Adipocyte (in vitro differentiated cells): ENCODE data around the gene ANO10.
A peak's percentile ranks its signal among the peaks of the same experiment; 100 is the strongest.
"Not testable (repeated sequence)": the region's sequence is repeated elsewhere in the genome, so short reads cannot be mapped to it uniquely, and the experiment has no call there.

Source experiments
- DNase-seq: peaks from one replicate; pipeline ENCODE4 v3.0.0-alpha.2; 2015; ENCODE audit warnings: low read depth
- H3K27me3 ChIP-seq: replicated peaks from 2 replicates; pipeline ENCODE4 v1.7.0; 2013; ENCODE audit warnings: mild to moderate bottlenecking, low read length, moderate library complexity; ENCODE audit not compliant: control insufficient read depth, insufficient read depth
- H3K36me3 ChIP-seq: 2 replicates; pipeline ENCODE4 v1.7.0; 2013; ENCODE audit warnings: low read length, mild to moderate bottlenecking, moderate library complexity; ENCODE audit not compliant: control insufficient read depth, insufficient read depth, severe bottlenecking
- H3K4me1 ChIP-seq: 2 replicates; pipeline ENCODE4 v1.7.0; 2013; ENCODE audit warnings: mild to moderate bottlenecking, low read length, moderate library complexity; ENCODE audit not compliant: control insufficient read depth, insufficient read depth
- H3K4me3 ChIP-seq: 2 replicates; pipeline ENCODE4 v1.7.0; 2013; ENCODE audit warnings: mild to moderate bottlenecking, low read length, moderate library complexity
- H3K9ac ChIP-seq: 2 replicates; pipeline ENCODE4 v1.7.0; 2013; ENCODE audit warnings: mild to moderate bottlenecking, low read length, moderate library complexity
- H3K9me3 ChIP-seq: 2 replicates; pipeline ENCODE4 v1.7.0; 2013; ENCODE audit warnings: mild to moderate bottlenecking, low read length, moderate library complexity; ENCODE audit not compliant: control insufficient read depth

ANO10 gene

DNA sequence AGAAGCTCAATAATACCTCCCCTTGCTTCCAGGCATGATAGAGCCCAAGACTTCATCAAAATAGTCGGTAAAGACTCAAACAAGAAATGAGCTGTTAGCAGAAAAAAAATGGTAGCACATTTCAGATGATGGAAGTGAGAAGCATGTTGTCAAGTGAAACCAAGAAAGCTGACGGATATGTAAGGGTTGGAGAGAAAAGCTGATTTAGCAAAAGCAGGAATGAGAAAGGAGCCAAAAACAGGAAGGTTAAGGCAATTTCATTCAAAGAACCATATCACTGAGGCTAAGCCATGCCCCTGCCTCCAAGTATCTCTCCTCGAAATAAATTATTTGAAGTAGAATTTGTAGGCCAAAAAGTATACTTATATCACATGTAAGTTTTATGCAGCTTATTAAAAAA is 88.8 kb downstream of the ANO10 start:
- Histone ChIP-seq H3K9ac (no peak overlapping the region), H3K4me3 (no peak overlapping the region), H3K36me3 (no peaks in the 10 kb centered on the region), H3K27me3 (no peaks in the 10 kb centered on the region), H3K9me3 (peaks cover 9% of the 10 kb centered on the region), H3K4me1 (peaks cover 4% of the 10 kb centered on the region)
- no peak for DNase-seq

DNA sequence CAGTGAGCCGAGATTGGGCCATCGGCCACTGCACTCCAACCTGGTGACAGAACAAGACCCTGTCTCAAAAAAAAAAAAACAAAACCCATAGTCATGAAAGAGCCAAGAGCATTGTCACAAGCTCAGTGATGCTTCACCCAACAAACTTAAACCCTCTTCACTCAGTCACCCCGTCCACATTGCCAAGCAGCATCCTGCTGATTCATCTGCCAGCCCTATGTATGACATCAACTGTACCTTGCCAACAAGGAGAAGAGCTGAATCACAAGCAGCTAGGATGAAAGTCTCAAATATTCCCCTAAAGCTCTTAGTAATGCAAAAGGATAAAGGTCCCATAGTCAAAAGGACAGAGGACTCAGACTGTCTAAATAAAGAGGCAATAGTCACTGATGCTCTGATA is 90.0 kb downstream of the ANO10 start:
- no peaks in the 10 kb centered on the region for H3K27me3 ChIP-seq
- peaks cover 9% of the 10 kb centered on the region for H3K9me3 ChIP-seq
- H3K36me3 ChIP-seq, result no peaks in the 10 kb centered on the region
- H3K9ac ChIP-seq, result no peak overlapping the region
- no peak overlapping the region for H3K4me3 ChIP-seq
- DNase-seq, result peak; percentile 50
- H3K4me1 ChIP-seq, result peaks cover 6% of the 10 kb centered on the region

DNA sequence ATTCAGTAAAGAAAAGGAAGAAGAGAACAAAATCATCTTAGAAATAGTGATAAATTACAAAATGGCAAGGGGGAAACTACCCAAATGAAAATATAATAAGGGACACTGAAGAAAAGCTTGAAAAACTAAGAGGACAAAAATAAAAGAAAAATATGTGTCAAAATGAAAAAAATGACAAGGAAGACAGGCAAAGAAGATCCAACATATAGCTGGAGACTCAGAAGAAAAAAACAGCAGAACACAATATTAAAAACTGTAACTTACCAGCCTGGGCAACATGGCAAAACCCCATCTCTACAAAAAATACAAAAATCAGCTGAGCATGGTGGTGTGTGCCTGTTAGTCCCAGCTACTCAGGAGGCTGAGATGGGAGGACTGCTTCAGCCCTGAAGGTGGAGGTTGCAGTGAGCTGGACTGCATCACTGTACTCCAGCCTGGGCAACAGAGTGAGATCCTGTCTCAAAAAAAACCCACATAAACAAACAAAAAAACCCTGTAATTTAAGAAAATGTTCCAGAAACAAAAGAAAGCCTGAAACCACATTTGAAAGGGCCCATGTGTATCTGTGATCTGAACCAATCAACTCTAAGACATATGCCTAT is 93.2 kb downstream of the ANO10 start:
- peaks cover 6% of the 10 kb centered on the region for H3K4me1 ChIP-seq
- no peaks in the 10 kb centered on the region for H3K36me3 ChIP-seq
- DNase-seq, result no peak
- H3K27me3 ChIP-seq, result no peaks in the 10 kb centered on the region
- no peak overlapping the region for H3K9ac ChIP-seq
- H3K9me3 ChIP-seq, result peaks cover 9% of the 10 kb centered on the region
- H3K4me3 ChIP-seq, result no peak overlapping the region

DNA sequence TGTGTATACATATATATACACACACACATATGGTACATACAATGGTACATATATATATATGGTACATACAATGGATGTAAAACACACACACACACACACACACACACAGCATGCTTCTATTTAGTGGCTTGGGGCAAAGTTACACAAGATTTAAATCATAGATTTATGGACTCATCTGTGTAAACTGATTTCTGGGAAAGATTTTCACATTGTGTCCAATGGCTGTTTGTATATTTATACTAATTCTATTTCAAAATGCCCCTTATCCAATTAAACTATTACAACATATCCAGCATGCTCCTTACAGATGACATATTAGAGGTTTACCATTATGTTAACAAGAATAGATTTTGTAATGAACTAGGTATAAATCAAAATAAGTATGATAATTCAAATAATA is 94.9 kb downstream of the ANO10 start:
- Histone ChIP-seq H3K9me3 (peaks cover 9% of the 10 kb centered on the region), H3K4me1 (peaks cover 4% of the 10 kb centered on the region), H3K9ac (no peak overlapping the region), H3K27me3 (no peaks in the 10 kb centered on the region), H3K4me3 (no peak overlapping the region), H3K36me3 (no peaks in the 10 kb centered on the region)
- DNase-seq, result peak; percentile 54

DNA sequence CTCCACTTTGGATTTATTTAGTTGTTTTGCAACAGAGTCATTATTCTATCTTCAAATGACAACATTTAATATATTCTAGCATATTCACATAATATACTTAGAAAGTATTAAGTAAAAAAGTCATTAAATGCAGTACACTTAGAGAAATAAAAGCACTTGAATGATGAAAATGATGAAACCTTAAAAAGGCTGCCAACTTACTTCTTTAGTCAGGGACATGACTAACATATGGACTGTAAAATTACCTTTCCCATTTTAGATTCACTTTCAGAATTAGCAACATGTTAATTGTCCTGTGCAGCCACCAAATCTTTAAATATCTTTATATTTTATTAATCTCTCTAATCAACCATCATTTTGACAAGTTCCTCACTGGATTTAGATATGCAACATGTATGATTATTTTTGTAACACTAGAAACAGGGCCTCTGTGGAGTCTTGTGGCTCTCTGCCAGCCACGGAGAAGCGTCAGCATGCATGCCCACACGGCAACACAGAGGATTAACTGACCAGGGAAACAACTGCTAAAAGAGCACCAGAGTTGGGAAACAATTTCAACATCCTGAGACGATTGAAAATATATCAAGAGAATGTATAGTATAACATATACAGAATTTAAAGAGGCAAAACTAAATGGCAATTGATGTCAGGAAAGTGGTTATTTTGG is 95.7 kb downstream of the ANO10 start:
- Histone ChIP-seq H3K4me3 (no peak overlapping the region), H3K27me3 (no peaks in the 10 kb centered on the region), H3K9ac (no peak overlapping the region), H3K4me1 (peaks cover 4% of the 10 kb centered on the region), H3K36me3 (peaks cover under 1% of the 10 kb centered on the region), H3K9me3 (peaks cover 9% of the 10 kb centered on the region)
- peak; percentile 25 for DNase-seq

DNA sequence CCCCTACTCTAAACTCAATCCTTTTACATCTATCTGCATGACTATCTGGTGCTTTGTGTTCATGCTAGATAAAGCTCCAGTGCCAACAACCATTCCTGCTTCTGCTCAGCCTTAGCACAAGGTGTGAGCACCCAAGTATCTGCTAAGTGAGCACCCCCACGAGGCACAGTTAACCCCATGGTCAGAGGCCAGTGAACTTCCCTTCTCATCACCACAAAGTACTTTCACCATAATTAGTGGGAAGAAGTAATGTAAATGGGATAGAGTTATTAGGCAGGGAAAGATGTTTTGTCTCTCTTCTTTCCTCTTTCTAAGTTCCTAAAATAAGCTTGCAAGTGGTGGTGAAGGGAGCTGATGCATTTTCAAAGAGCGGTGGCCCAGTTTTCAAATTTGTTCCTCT is 96.4 kb downstream of the ANO10 start:
- Histone ChIP-seq H3K4me3 (no peak overlapping the region), H3K36me3 (peaks cover 3% of the 10 kb centered on the region), H3K4me1 (peaks cover 4% of the 10 kb centered on the region), H3K9me3 (peaks cover 9% of the 10 kb centered on the region), H3K27me3 (no peaks in the 10 kb centered on the region), H3K9ac (no peak overlapping the region)
- no peak for DNase-seq

DNA sequence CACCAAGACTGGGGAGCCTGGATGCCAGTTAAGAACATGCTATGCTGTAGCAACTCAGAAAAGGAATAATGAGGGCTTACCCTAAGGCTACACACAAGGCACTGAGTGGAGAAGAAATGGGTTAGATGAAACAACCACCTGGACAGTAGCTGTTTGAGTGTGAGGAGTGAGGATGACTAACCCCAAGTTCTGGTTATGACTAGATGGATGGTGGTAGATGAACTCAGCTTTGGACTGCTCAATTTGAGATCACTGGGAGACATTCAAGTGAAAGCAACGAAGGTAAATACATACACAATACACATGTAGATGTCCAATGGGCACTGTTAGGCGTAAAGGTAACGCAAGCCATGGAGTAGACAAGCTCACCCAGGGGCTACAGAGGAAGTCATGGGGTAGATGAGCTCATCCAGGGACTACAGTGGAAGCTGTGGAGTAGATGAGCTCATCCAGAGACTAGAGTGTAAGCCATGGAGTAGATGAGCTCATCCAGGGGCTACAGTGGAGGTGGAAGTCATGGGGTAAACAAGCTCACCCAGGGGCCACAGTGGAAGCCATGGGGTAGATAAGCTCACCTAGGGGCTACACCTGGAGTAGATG is 98.3 kb downstream of the ANO10 start:
- H3K9ac ChIP-seq, result no peak overlapping the region
- DNase-seq, result no peak
- H3K4me3 ChIP-seq, result no peak overlapping the region
- peaks cover 4% of the 10 kb centered on the region for H3K4me1 ChIP-seq
- no peaks in the 10 kb centered on the region for H3K27me3 ChIP-seq
- H3K9me3 ChIP-seq, result peaks cover 6% of the 10 kb centered on the region
- H3K36me3 ChIP-seq, result peaks cover 6% of the 10 kb centered on the region

DNA sequence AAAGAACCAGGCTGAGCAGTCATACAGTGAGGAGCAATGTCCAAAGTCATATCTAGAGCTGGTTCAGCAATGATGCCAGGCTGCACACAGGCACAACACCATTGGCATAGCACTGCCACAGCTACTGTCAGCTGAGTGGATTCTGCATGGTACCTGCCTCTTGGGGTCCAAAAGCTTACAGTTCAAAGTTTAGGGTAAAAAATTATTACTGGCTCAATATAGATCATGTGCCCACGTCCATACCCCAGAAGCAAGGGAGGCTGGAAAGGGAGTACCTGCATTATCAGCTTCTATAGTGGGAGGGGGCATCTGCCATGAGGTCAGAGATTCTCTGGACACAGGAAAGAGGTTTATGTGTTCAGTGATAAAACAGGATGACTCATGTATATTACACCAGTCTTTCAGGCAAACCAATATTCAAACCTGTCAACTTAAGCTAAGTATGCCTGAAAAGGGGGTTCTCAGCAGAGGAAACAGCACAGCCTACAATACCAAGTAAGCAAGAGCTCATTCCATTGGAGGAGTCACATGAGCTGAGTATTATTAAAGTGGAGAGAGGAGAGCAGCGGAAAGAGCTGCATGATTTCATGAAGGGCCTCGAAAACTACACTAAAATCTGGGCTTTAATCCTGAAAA is 99.0 kb downstream of the ANO10 start:
- Histone ChIP-seq H3K4me3 (no peak overlapping the region), H3K27me3 (no peaks in the 10 kb centered on the region), H3K4me1 (peaks cover 4% of the 10 kb centered on the region), H3K36me3 (peaks cover 7% of the 10 kb centered on the region), H3K9me3 (no peaks in the 10 kb centered on the region), H3K9ac (no peak overlapping the region)
- no peak for DNase-seq

DNA sequence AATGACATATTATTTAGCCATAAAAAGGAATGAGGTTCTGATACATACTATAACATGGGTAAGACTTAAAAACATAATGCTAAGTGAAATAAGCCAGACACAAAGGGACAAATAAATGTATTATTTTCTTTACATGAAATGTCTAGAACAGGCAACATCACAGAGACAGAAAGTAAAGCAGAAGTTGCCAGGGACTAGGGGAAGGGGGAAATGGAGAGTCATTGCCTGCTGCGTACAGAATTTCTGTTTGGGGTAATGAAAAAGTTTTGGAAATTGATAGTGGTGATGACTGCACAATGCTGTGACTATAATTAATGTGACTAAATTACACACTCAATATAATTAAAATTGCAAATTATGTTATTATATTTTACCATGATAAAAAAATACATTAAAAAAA is 99.9 kb downstream of the ANO10 start:
- Histone ChIP-seq H3K4me1 (peaks cover 4% of the 10 kb centered on the region), H3K36me3 (peaks cover 13% of the 10 kb centered on the region), H3K9ac (no peak overlapping the region), H3K9me3 (no peaks in the 10 kb centered on the region), H3K4me3 (no peak overlapping the region), H3K27me3 (no peaks in the 10 kb centered on the region)
- no peak for DNase-seq

DNA sequence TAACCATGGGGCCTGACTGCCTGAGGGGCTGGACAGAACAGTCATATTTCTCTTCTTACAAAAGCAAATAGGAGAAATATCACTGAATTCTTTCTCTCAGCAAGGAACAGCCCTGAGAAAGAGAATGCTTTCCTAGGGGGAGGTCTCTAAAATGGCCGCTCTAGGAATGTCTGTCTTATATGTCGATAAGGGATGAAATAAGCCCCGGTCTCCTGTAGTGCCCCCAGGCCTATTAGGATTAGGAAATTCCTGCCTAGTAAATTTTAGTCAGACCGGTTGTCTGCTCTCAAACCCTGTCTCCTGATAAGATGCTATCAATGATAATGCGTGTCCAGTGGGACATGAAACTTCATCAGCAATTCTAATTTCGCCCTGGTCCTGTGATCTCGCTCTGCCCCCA is 103.3 kb downstream of the ANO10 start:
- not testable (repeated sequence) for H3K9me3 ChIP-seq, DNase-seq, H3K4me3 ChIP-seq, H3K9ac ChIP-seq, H3K4me1 ChIP-seq, H3K27me3 ChIP-seq
- H3K36me3 ChIP-seq, result peaks cover 13% of the 10 kb centered on the region

DNA sequence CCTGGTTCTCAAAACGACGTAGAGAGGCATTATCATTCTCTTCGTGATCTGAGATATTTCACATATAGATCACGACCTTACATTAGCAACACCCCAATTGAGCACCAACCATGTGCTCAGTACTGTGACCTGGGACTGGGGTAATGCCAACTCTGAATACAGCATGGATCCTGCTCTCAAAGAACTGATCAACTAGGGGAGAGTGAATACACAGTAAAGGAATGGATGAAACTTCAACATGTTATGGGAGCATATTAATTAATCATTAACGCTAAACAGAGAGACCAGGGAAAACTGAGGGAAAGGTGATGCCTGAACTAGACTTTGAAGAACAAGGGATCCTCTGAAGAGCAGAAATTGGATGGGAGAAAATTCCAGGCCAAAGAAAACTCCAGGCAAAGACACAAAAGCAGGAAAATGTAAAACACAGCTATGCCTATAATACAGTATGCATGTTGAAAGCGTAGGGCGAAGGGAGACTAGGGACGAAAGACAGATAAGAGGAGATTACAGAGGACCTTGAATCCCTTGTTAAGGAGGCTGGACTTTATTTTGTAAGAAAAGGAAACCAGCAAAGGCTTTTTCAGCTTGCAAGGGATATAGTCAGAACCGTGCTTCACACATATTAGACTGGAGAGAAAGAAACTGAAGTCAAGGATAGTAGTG is 105.7 kb downstream of the ANO10 start:
- Histone ChIP-seq H3K4me1 (no peaks in the 10 kb centered on the region), H3K9me3 (no peaks in the 10 kb centered on the region), H3K27me3 (no peaks in the 10 kb centered on the region), H3K36me3 (peaks cover 13% of the 10 kb centered on the region), H3K9ac (no peak overlapping the region), H3K4me3 (no peak overlapping the region)
- no peak for DNase-seq
